HEK293 (cell line): Measurements from ENCODE around the gene TRIM28.

ENCODE experiments used
- HIC1 ChIP-seq: fragments of 450-650 bp; formaldehyde crosslinking; IDR thresholded peaks from 2 replicates; pipeline ENCODE4 v1.5.1; 2016; ENCODE audit warnings: missing biosample characterization, missing genetic modification characterization
- INSM2 ChIP-seq: fragments of 450-650 bp; formaldehyde crosslinking; IDR thresholded peaks from 2 replicates; pipeline ENCODE4 v1.5.1; 2016; ENCODE audit warnings: missing biosample characterization, missing genetic modification characterization
- OSR2 ChIP-seq: fragments of 450-650 bp; formaldehyde crosslinking; IDR thresholded peaks from 2 replicates; pipeline ENCODE4 v1.5.1; 2016; ENCODE audit warnings: missing biosample characterization, missing genetic modification characterization
- PRDM2 ChIP-seq: fragments of 450-650 bp; formaldehyde crosslinking; IDR thresholded peaks from 2 replicates; pipeline ENCODE4 v1.5.1; 2016; ENCODE audit warnings: missing biosample characterization, missing genetic modification characterization, borderline replicate concordance
- ZBTB49 ChIP-seq: fragments of 450-650 bp; formaldehyde crosslinking; IDR thresholded peaks from 2 replicates; pipeline ENCODE4 v1.5.1; 2016; ENCODE audit warnings: missing biosample characterization, missing genetic modification characterization, low read depth
- ZBTB8A ChIP-seq: fragments of 450-650 bp; formaldehyde crosslinking; IDR thresholded peaks from 2 replicates; pipeline ENCODE4 v1.5.1; 2016; ENCODE audit warnings: missing biosample characterization, missing genetic modification characterization
- ZNF175 ChIP-seq: fragments of 450-650 bp; formaldehyde crosslinking; IDR thresholded peaks from 2 replicates; pipeline ENCODE4 v1.5.1; 2016; ENCODE audit warnings: missing biosample characterization, missing genetic modification characterization
- ZNF280D ChIP-seq: fragments of 450-650 bp; formaldehyde crosslinking; IDR thresholded peaks from 2 replicates; pipeline ENCODE4 v1.5.1; 2016; ENCODE audit warnings: missing biosample characterization, missing genetic modification characterization
- ZNF350 ChIP-seq: fragments of 450-650 bp; formaldehyde crosslinking; IDR thresholded peaks from 2 replicates; pipeline ENCODE4 v1.5.0; 2017; ENCODE audit warnings: missing biosample characterization, mild to moderate bottlenecking, missing genetic modification characterization
- ZNF362 ChIP-seq: fragments of 450-650 bp; formaldehyde crosslinking; IDR thresholded peaks from 2 replicates; pipeline ENCODE4 v1.5.1; 2016; ENCODE audit warnings: missing biosample characterization, missing genetic modification characterization
- ZNF37A ChIP-seq: fragments of 450-650 bp; IDR thresholded peaks from 2 replicates; pipeline ENCODE4 v1.5.1; 2018; ENCODE audit warnings: missing biosample characterization, missing genetic modification characterization
- ZNF391 ChIP-seq: fragments of 450-650 bp; formaldehyde crosslinking; IDR thresholded peaks from 2 replicates; pipeline ENCODE4 v1.5.1; 2016; ENCODE audit warnings: low read depth, missing biosample characterization, missing genetic modification characterization, borderline replicate concordance
- ZNF513 ChIP-seq: fragments of 450-650 bp; IDR thresholded peaks from 2 replicates; pipeline ENCODE4 v1.5.1; 2018; ENCODE audit warnings: missing biosample characterization, missing genetic modification characterization
- ZNF704 ChIP-seq: fragments of 450-650 bp; formaldehyde crosslinking; IDR thresholded peaks from 2 replicates; pipeline ENCODE4 v1.5.1; 2016; ENCODE audit warnings: missing biosample characterization, missing genetic modification characterization
- ZNF707 ChIP-seq: fragments of 450-650 bp; formaldehyde crosslinking; IDR thresholded peaks from 2 replicates; pipeline ENCODE4 v1.5.1; 2016; ENCODE audit warnings: missing biosample characterization, missing genetic modification characterization
- ZNF747 ChIP-seq: fragments of 450-650 bp; formaldehyde crosslinking; IDR thresholded peaks from 2 replicates; pipeline ENCODE4 v1.5.1; 2016; ENCODE audit warnings: missing biosample characterization, missing genetic modification characterization
- ZNF837 ChIP-seq: fragments of 450-650 bp; formaldehyde crosslinking; IDR thresholded peaks from 2 replicates; pipeline ENCODE4 v1.5.1; 2016; ENCODE audit warnings: missing biosample characterization, missing genetic modification characterization

TRIM28 gene

GRCh38 chr19:58519355-58520256 is 24.3 kb upstream of the TRIM28 start, which contains the start of gene ZBTB45 (continued):
- peak; percentile 34; the same call in 1 of the 2 replicates for TF ChIP-seq OSR2 (tag by site-specific recombination)
- TF ChIP-seq ZNF175 (tag by site-specific recombination), result no peak
- TF ChIP-seq INSM2 (tag by site-specific recombination), result no peak; the same call in 1 of the 2 replicates
- peak; percentile 79 for TF ChIP-seq ZNF280D
- peak; percentile 19; the same call in 1 of the 2 replicates for TF ChIP-seq ZNF350 (tag by site-specific recombination)
- TF ChIP-seq ZNF391, result peak; percentile 95
- peak; percentile 96 for TF ChIP-seq ZBTB8A (tag by site-specific recombination)
- no peak for TF ChIP-seq ZNF704
- TF ChIP-seq ZNF362, result 0 out of 2 replicates have a peak, but pooled peaks have one; percentile 52
- 0 out of 2 replicates have a peak, but pooled peaks have one; percentile 79 for TF ChIP-seq PRDM2 (tag by site-specific recombination)
- TF ChIP-seq HIC1 (tag by site-specific recombination), result peak; percentile 100
- TF ChIP-seq ZNF837 (tag by site-specific recombination), result peak; percentile 64; the same call in 1 of the 2 replicates
- no peak; the same call in 1 of the 2 replicates for TF ChIP-seq ZNF707
- no peak for TF ChIP-seq ZNF37A (tag by site-specific recombination)
- peak; percentile 75 for TF ChIP-seq ZNF513 (tag by site-specific recombination)
- no peak for TF ChIP-seq ZNF747 (tag by site-specific recombination)
- no peak for TF ChIP-seq ZBTB49 (tag by site-specific recombination)
